HEK293T (cell line): Measurements from ENCODE around the gene RNF112.

ENCODE experiments used
- BHLHE40 ChIP-seq: fragments of 450-650 bp; IDR thresholded peaks from 2 replicates; pipeline ENCODE4 v1.6.1; 2016; ENCODE audit warnings: mild to moderate bottlenecking, moderate library complexity, borderline replicate concordance
- CTBP1 ChIP-seq: fragments of 450-650 bp; IDR thresholded peaks from 2 replicates; pipeline ENCODE4 v1.6.1; 2016; ENCODE audit warnings: borderline replicate concordance
- ELF4 ChIP-seq: fragments of 450-650 bp; IDR thresholded peaks from 2 replicates; pipeline ENCODE4 v1.6.1; 2017; ENCODE audit warnings: antibody characterized with exemption
- FOXM1 ChIP-seq: fragments of 450-650 bp; IDR thresholded peaks from 2 replicates; pipeline ENCODE4 v1.6.1; 2017; ENCODE audit warnings: mild to moderate bottlenecking, borderline replicate concordance
- HDGF ChIP-seq: fragments of 450-650 bp; IDR thresholded peaks from 2 replicates; pipeline ENCODE4 v1.6.1; 2017; ENCODE audit warnings: antibody characterized with exemption, borderline replicate concordance
- L3MBTL2 ChIP-seq: fragments of 450-650 bp; conservative IDR thresholded peaks from 2 replicates; pipeline ENCODE4 v1.6.1; 2016; ENCODE audit warnings: mild to moderate bottlenecking
- LEF1 ChIP-seq: fragments of 450-650 bp; IDR thresholded peaks from 2 replicates; pipeline ENCODE4 v1.6.1; 2017; ENCODE audit warnings: mild to moderate bottlenecking, borderline replicate concordance
- NFRKB ChIP-seq: fragments of 450-650 bp; IDR thresholded peaks from 2 replicates; pipeline ENCODE4 v1.6.1; 2016; ENCODE audit warnings: mild to moderate bottlenecking, moderate library complexity
- SP1 ChIP-seq: fragments of 450-650 bp; IDR thresholded peaks from 2 replicates; pipeline ENCODE4 v1.6.1; 2017
- SUZ12 ChIP-seq: fragments of 450-650 bp; IDR thresholded peaks from 2 replicates; pipeline ENCODE4 v1.6.1; 2016; ENCODE audit warnings: mild to moderate bottlenecking
- TARDBP ChIP-seq: fragments of 450-650 bp; IDR thresholded peaks from 2 replicates; pipeline ENCODE4 v1.6.1; 2016
- ZNF384 ChIP-seq: fragments of 450-650 bp; IDR thresholded peaks from 2 replicates; pipeline ENCODE4 v1.6.1; 2016
- TF ChIP-seq, protein P1 (sequence below): fragments of 450-650 bp; IDR thresholded peaks from 2 replicates; pipeline ENCODE4 v1.6.1; 2016

DNA sequence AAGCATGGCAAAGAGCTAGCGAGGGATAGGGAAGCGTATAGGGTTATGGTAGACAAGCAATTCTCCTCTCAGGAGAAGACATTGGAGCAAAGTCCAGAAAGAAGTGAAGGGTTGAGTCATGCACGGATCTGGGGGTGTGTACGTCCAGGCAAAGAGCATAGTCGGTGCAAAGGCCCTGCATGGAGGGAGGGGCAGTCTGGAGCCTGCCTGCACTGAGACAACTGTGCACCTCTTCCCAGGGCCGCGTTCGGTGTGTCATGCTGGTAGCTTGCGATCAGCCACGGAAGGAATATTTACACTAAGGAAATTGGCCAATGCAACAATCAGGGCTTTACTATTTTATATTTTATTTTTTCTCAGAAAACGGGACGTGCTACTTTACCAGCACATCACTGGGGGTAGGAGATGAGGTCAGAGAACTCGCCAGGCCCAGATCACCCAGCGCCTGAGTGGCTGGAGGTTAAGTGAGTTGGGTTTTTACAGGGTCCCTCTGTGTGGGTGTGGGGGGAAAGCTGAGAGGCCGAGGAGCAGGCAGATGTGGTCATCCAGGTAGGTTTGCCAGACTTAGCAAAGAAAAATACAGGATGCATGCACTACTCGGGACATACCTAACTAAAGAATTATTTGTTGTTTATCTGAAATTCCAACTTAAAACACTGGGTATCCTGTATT is 41.8 kb upstream of the RNF112 start:
- TF ChIP-seq ZNF384 (no peak), BHLHE40 (no peak), TARDBP (no peak), SP1 (no peak), FOXM1 (no peak), HDGF (no peak), LEF1 (no peak), NFRKB (no peak), ELF4 (no peak), CTBP1 (no peak), L3MBTL2 (no peak), SUZ12 (no peak)
- TF ChIP-seq, protein P1, sequence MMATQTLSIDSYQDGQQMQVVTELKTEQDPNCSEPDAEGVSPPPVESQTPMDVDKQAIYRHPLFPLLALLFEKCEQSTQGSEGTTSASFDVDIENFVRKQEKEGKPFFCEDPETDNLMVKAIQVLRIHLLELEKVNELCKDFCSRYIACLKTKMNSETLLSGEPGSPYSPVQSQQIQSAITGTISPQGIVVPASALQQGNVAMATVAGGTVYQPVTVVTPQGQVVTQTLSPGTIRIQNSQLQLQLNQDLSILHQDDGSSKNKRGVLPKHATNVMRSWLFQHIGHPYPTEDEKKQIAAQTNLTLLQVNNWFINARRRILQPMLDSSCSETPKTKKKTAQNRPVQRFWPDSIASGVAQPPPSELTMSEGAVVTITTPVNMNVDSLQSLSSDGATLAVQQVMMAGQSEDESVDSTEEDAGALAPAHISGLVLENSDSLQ, result no peak
